Neural crest cell (in vitro differentiated cells): ENCODE data around the gene FARP1. TPM values are rescaled to one million over a fixed set of nuclear protein-coding genes. Genes with fewer than 3 reads are reported as not detected.
A peak's percentile ranks its signal among the peaks of the same experiment; 100 is the strongest.
"Not testable (repeated sequence)": the region's sequence is repeated elsewhere in the genome, so short reads cannot be mapped to it uniquely, and the experiment has no call there.

Source experiments
- DNase-seq: peaks from one replicate; pipeline ENCODE4 v3.0.0; 2021; ENCODE audit warnings: low read depth, mixed read lengths, low spot score
- H3K27ac Mint-ChIP-seq: one replicate; pipeline ENCODE4 v1.8.0; 2021; ENCODE audit warnings: mild to moderate bottlenecking, mixed read lengths; ENCODE audit not compliant: unreplicated experiment
- H3K27me3 Mint-ChIP-seq: 2 replicates; pipeline ENCODE4 v1.8.0; 2021; ENCODE audit warnings: low read depth, mild to moderate bottlenecking, mixed read lengths
- H3K36me3 Mint-ChIP-seq: 2 replicates; pipeline ENCODE4 v1.8.0; 2021; ENCODE audit warnings: low read depth, mild to moderate bottlenecking, mixed read lengths
- H3K4me1 Mint-ChIP-seq: 2 replicates; pipeline ENCODE4 v1.8.0; 2021; ENCODE audit warnings: mixed read lengths
- H3K4me3 Mint-ChIP-seq: one replicate; pipeline ENCODE4 v1.8.0; 2021; ENCODE audit warnings: mild to moderate bottlenecking, mixed read lengths
- H3K9me3 Mint-ChIP-seq: 2 replicates; pipeline ENCODE4 v1.8.0; 2021; ENCODE audit warnings: mixed read lengths
- CTCF ChIP-seq: fragments of 200-600 bp; sonication (generic); conservative IDR thresholded peaks from 2 replicates; pipeline ENCODE4 v1.5.0; 2021; ENCODE audit warnings: antibody characterized with exemption, mild to moderate bottlenecking
- total RNA-seq: library from RNA; stranded (reverse); gene quantifications from 2 replicates; pipeline ENCODE4 v1.2.1, GENCODE V29; 2021

The FARP1 gene
- total RNA-seq, 1 donor from 2014 or later = 138 TPM

- H3K4me1 Mint-ChIP-seq = peaks cover 19% of the 10 kb centered on the region
- TF ChIP-seq CTCF = no peak
- H3K27ac Mint-ChIP-seq = no peak overlapping the region
- no peak for DNase-seq
- H3K9me3 Mint-ChIP-seq = no peaks in the 10 kb centered on the region
- no peak overlapping the region for H3K4me3 Mint-ChIP-seq
- peaks cover 16% of the 10 kb centered on the region for H3K36me3 Mint-ChIP-seq
- no peaks in the 10 kb centered on the region for H3K27me3 Mint-ChIP-seq
These were observed 267.7 kb downstream of the FARP1 start for GRCh38 chr13:98410612-98411011.

GRCh38 chr13:98411013-98411412 is 268.1 kb downstream of the FARP1 start:
- DNase-seq = no peak
- no peak overlapping the region for H3K27ac Mint-ChIP-seq
- no peak for TF ChIP-seq CTCF
- peaks cover 16% of the 10 kb centered on the region for H3K36me3 Mint-ChIP-seq
- H3K4me3 Mint-ChIP-seq = no peak overlapping the region
- H3K9me3 Mint-ChIP-seq = no peaks in the 10 kb centered on the region
- H3K4me1 Mint-ChIP-seq = peaks cover 19% of the 10 kb centered on the region
- H3K27me3 Mint-ChIP-seq = no peaks in the 10 kb centered on the region

- TF ChIP-seq CTCF = no peak
- Mint-ChIP-seq H3K4me3 (no peak overlapping the region), H3K27ac (no peak overlapping the region), H3K9me3 (peaks cover under 1% of the 10 kb centered on the region), H3K27me3 (no peaks in the 10 kb centered on the region), H3K36me3 (peaks cover 20% of the 10 kb centered on the region), H3K4me1 (peaks cover 19% of the 10 kb centered on the region)
- DNase-seq = no peak
These were observed 268.8 kb downstream of the FARP1 start for GRCh38 chr13:98411617-98412265.

- DNase-seq, H3K9me3 Mint-ChIP-seq, H3K27ac Mint-ChIP-seq, H3K4me3 Mint-ChIP-seq, H3K27me3 Mint-ChIP-seq: not testable (repeated sequence)
- H3K4me1 Mint-ChIP-seq = peaks cover 19% of the 10 kb centered on the region
- H3K36me3 Mint-ChIP-seq = peaks cover 29% of the 10 kb centered on the region
These were observed 270.4 kb downstream of the FARP1 start for GRCh38 chr13:98413278-98413677.

GRCh38 chr13:98413796-98414195 is 270.9 kb downstream of the FARP1 start:
- no peak for TF ChIP-seq CTCF

GRCh38 chr13:98415326-98416070 is 272.6 kb downstream of the FARP1 start:
- no peak overlapping the region for H3K4me3 Mint-ChIP-seq
- H3K27me3 Mint-ChIP-seq = no peaks in the 10 kb centered on the region
- DNase-seq = no peak
- peaks cover 4% of the 10 kb centered on the region for H3K9me3 Mint-ChIP-seq
- peaks cover 15% of the 10 kb centered on the region for H3K4me1 Mint-ChIP-seq
- peak overlapping the region; percentile 54 for H3K27ac Mint-ChIP-seq
- peaks cover 27% of the 10 kb centered on the region for H3K36me3 Mint-ChIP-seq
- no peak for TF ChIP-seq CTCF

More at GRCh38 chr13:98413796-98414195, 270.9 kb downstream of the FARP1 start:
- Mint-ChIP-seq H3K4me3 (no peak overlapping the region), H3K36me3 (peaks cover 29% of the 10 kb centered on the region), H3K27ac (no peak overlapping the region), H3K9me3 (peaks cover 4% of the 10 kb centered on the region), H3K27me3 (no peaks in the 10 kb centered on the region), H3K4me1 (peaks cover 16% of the 10 kb centered on the region)
- no peak for DNase-seq
